ENCODE results near the gene AZIN2. TPM values are rescaled to one million over a fixed set of nuclear protein-coding genes. Genes with fewer than 3 reads are reported as not detected.
A peak's percentile ranks its signal among the peaks of the same experiment; 100 is the strongest.

AZIN2 gene
- total RNA-seq, 4 donors from 2014 or later = 11.6 to 93.3 (median 42.0) TPM

DNA sequence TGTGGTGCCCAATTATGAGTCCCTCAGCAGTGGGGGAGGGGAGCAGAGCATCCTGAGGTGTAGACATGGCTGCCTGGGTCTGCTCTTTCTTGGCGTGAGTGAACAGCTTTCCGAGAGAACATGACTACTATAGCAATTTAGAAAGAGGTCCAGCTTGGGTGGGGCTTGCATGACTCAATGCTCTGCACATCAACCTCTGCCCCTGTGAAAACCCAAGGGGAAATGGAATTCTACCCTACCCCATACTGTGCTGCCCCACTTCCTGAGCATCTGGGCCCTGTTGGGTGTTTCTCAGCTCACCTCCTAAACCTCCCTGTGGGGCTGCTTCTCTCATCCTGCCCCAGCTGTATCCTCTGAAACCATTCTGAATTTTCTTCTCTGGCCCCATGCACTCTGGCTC lies 8.2 kb upstream of the AZIN2 start:
- intact Hi-C loops (cut with DNase I; ENCODE audit: low total_unique reads) = no loop called here
- Histone ChIP-seq H3K4me3 (no peak overlapping the region), H3K27ac (no peak overlapping the region), H3K9me3 (no peaks in the 10 kb centered on the region), H3K36me3 (no peaks in the 10 kb centered on the region), H3K4me1 (no peaks in the 10 kb centered on the region), H3K27me3 (no peaks in the 10 kb centered on the region)
- in situ Hi-C loops (cut with MboI; ENCODE audit: low pct_ligation_motif_present in 1 of 4, low pct_unique_long_range_greater_than_20kb in 1 of 4, low sequenced_read_pairs in 3 of 4) = loop anchor here in 2 of 4 donors (10.0 to 25.0 kb wide), 2 partner anchors 135 to 138 kb away; no protein-coding TSS in a partner anchor
- TF ChIP-seq POLR2A (IDR thresholded peaks at IDR 0.05) (no peak), POLR2AphosphoS5 (IDR thresholded peaks at IDR 0.05) (no peak), EP300 (IDR thresholded peaks at IDR 0.05; ENCODE audit: low read depth) (no peak)
- TF ChIP-seq, protein P1, sequence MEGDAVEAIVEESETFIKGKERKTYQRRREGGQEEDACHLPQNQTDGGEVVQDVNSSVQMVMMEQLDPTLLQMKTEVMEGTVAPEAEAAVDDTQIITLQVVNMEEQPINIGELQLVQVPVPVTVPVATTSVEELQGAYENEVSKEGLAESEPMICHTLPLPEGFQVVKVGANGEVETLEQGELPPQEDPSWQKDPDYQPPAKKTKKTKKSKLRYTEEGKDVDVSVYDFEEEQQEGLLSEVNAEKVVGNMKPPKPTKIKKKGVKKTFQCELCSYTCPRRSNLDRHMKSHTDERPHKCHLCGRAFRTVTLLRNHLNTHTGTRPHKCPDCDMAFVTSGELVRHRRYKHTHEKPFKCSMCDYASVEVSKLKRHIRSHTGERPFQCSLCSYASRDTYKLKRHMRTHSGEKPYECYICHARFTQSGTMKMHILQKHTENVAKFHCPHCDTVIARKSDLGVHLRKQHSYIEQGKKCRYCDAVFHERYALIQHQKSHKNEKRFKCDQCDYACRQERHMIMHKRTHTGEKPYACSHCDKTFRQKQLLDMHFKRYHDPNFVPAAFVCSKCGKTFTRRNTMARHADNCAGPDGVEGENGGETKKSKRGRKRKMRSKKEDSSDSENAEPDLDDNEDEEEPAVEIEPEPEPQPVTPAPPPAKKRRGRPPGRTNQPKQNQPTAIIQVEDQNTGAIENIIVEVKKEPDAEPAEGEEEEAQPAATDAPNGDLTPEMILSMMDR (IDR thresholded peaks at IDR 0.05) = no peak
- no peak for DNase-seq
- 81% methylated on average over 2 of the region's 2 CpGs; no CpG with 5 or more reads in 1 of the 2 donors for WGBS, 2 donors (ENCODE audit: low coverage in 1 of 2)

DNA sequence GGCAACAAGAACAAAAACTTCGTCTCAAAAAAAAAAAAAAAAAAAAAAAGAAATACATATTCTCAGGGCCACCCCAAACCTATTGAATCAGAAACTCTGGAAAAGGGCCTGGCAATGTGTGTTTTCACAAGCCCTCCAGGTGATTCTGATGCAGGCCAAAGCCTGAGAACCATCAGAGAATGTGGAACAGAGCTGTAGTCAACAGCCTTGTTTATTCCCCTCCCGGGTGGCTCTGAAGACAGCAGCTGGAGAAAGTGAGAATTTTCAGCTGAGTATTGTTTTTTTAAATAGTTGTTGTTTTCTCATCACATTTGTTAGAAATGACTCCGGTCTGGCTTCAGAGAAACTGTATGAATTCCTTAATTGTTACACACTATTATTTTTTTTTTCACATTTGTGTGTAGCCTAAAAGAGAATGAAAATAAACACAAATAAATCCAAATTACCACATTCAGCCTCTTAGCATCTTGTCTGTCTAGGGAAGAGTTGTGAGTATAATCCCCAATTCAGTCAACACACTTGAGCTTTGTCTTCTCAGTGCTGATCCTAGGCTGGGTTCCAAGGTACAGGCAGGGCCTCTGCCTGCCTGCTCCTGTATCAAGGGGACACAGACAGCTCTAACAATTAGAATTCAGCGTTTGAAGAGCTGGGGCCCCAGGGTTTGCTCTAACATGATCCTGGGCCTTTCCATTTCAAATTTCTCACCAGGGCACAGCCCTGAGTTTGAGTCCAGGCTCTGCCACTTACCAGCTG lies 6.6 kb upstream of the AZIN2 start:
- no peaks in the 10 kb centered on the region for H3K36me3 ChIP-seq
- no peaks in the 10 kb centered on the region for H3K27me3 ChIP-seq
- H3K4me1 ChIP-seq = no peaks in the 10 kb centered on the region
- no peaks in the 10 kb centered on the region for H3K9me3 ChIP-seq
- 74 to 100% methylated on average over 2 to 4 of the region's 4 CpGs for WGBS, 2 donors (ENCODE audit: low coverage in 1 of 2)
- no peak for DNase-seq
- no peak overlapping the region for H3K27ac ChIP-seq
- H3K4me3 ChIP-seq = no peak overlapping the region
- in situ Hi-C loops (cut with MboI; ENCODE audit: low pct_ligation_motif_present in 1 of 4, low pct_unique_long_range_greater_than_20kb in 1 of 4, low sequenced_read_pairs in 3 of 4) = loop anchor here in 2 of 4 donors (10.0 to 25.0 kb wide), 2 partner anchors 137 to 140 kb away; no protein-coding TSS in a partner anchor
- TF ChIP-seq, protein P1 (IDR thresholded peaks at IDR 0.05) = no peak
- TF ChIP-seq EP300 (IDR thresholded peaks at IDR 0.05; ENCODE audit: low read depth) = no peak
- no peak for TF ChIP-seq POLR2AphosphoS5 (IDR thresholded peaks at IDR 0.05)
- TF ChIP-seq POLR2A (IDR thresholded peaks at IDR 0.05) = no peak
- intact Hi-C loops (cut with DNase I; ENCODE audit: low total_unique reads) = no loop called here

DNA sequence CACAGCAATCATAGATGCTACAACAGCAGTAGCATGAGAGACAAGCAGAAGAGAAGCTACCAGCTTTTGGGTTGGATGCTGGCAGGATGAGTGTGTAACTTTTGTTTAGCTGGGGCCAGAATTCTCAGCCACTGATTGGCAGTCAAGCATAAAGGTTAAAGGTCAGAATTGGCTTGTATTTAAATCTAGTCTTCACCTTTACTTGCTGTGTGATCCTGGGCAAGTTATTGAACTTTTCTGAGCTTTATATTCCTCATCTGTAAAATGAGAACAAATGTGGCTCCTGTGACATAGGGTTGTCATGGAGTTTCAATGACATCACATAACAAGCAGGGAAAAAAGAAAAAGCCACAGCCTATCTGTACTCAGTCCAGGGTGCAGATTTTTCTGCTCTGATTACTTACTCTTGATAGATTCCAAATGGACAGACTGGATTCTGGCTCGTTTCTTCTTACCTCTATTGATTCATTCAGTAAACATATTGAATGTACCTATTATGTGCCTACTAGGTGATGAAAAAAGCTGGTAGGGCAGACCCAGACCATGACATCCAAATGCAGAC lies 2.8 kb upstream of the AZIN2 start:
- no peak overlapping the region for H3K27ac ChIP-seq
- TF ChIP-seq POLR2A (IDR thresholded peaks at IDR 0.05) = no peak
- TF ChIP-seq EP300 (IDR thresholded peaks at IDR 0.05; ENCODE audit: low read depth) = no peak
- TF ChIP-seq, protein P1 (IDR thresholded peaks at IDR 0.05) = no peak
- no peak for TF ChIP-seq POLR2AphosphoS5 (IDR thresholded peaks at IDR 0.05)
- peaks cover 5 to 26% (median 17%) of the 10 kb centered on the region in 4 donors for H3K4me1 ChIP-seq

GRCh38 chr1:33080373-33080772 lies 580 bp upstream of the AZIN2 start:
- peak overlapping the region in 3 of 4 donors; percentile 70 to 79 (median 73) for H3K27ac ChIP-seq

More for the DNA sequence above, 2.8 kb upstream of the AZIN2 start:
- H3K4me3 ChIP-seq = no peak overlapping the region
- 57% methylated on average over 1 of the region's 1 CpG; no CpG with 5 or more reads in 1 of the 2 donors for WGBS, 2 donors (ENCODE audit: low coverage in 1 of 2)
- H3K36me3 ChIP-seq = no peaks in the 10 kb centered on the region
- no peaks in the 10 kb centered on the region for H3K27me3 ChIP-seq
- in situ Hi-C loops (cut with MboI; ENCODE audit: low pct_ligation_motif_present in 1 of 4, low pct_unique_long_range_greater_than_20kb in 1 of 4, low sequenced_read_pairs in 3 of 4) (loop anchor here in 1 of 4 donors (10.0 kb wide), 1 partner anchor 143 kb away; no protein-coding TSS in a partner anchor), intact Hi-C loops (cut with DNase I; ENCODE audit: low total_unique reads) (no loop called here)
- no peaks in the 10 kb centered on the region for H3K9me3 ChIP-seq
- DNase-seq = no peak

More at GRCh38 chr1:33080373-33080772, 580 bp upstream of the AZIN2 start:
- Histone ChIP-seq H3K4me1 (peaks cover 5 to 26% (median 17%) of the 10 kb centered on the region in 4 donors), H3K4me3 (peak overlapping the region in 3 of 4 donors; percentile 50 to 82 (median 74)), H3K9me3 (no peaks in the 10 kb centered on the region), H3K36me3 (no peaks in the 10 kb centered on the region), H3K27me3 (no peaks in the 10 kb centered on the region)
- DNase-seq = no peak
- in situ Hi-C loops (cut with MboI; ENCODE audit: low pct_ligation_motif_present in 1 of 4, low pct_unique_long_range_greater_than_20kb in 1 of 4, low sequenced_read_pairs in 3 of 4) (no loop called here), intact Hi-C loops (cut with DNase I; ENCODE audit: low total_unique reads) (no loop called here)
- TF ChIP-seq EP300 (IDR thresholded peaks at IDR 0.05; ENCODE audit: low read depth) (no peak), POLR2A (IDR thresholded peaks at IDR 0.05) (no peak)
- whole genome bisulfite sequencing, 2 donors (ENCODE audit: low coverage in 1 of 2) = 39 to 51% methylated on average over 6 of the region's 6 CpGs
